ENCODE results near the gene HTRA2.
"Not testable (repeated sequence)": the region's sequence is repeated elsewhere in the genome, so short reads cannot be mapped to it uniquely, and the experiment has no call there.

Gene HTRA2

GRCh38 chr2:74554820-74555531 lies 25.2 kb downstream of the HTRA2 start:
- H3K9me3 Mint-ChIP-seq, result no peaks in the 10 kb centered on the region

DNA sequence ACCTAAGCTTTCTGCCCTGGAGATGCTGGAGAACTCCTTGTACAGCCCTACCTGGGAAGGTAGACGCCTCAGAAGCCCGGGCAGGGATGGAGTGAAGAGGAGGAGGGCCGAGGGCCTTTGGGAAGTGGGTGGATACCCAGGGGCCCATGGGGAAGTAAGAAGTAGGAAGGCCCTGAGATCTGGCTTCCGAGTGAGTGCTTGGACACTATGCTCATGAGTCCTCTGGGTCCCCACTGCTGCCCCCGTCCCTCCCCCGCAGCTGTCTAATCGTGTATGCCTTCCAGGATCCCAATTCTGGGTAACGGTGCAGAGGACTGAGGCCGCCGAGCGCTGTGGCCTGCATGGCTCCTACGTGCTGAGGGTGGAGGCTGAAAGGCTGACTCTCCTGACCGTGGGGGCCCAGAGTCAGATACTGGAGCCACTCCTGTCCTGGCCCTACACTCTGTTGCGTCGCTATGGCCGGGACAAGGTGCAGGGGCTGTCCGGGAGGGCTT lies 25.9 kb downstream of the HTRA2 start:
- H3K4me1 Mint-ChIP-seq, result peaks cover 44% of the 10 kb centered on the region
- ATAC-seq, result no peak
- peaks cover 8% of the 10 kb centered on the region for H3K36me3 Mint-ChIP-seq
- H3K9me3 Mint-ChIP-seq, result no peaks in the 10 kb centered on the region
- H3K27me3 Mint-ChIP-seq, result no peaks in the 10 kb centered on the region
- H3K27ac Mint-ChIP-seq, result peak overlapping the region; percentile 79
- peak overlapping the region; percentile 94 for H3K4me3 Mint-ChIP-seq

More at GRCh38 chr2:74554820-74555531, 25.2 kb downstream of the HTRA2 start:
- peak overlapping the region; percentile 94 for H3K4me3 Mint-ChIP-seq
- H3K27me3 Mint-ChIP-seq, result peaks cover 5% of the 10 kb centered on the region
- H3K36me3 Mint-ChIP-seq, result peaks cover 8% of the 10 kb centered on the region
- H3K27ac Mint-ChIP-seq, result peak overlapping the region; percentile 79
- peaks cover 46% of the 10 kb centered on the region for H3K4me1 Mint-ChIP-seq
- ATAC-seq, result peak; percentile 74

DNA sequence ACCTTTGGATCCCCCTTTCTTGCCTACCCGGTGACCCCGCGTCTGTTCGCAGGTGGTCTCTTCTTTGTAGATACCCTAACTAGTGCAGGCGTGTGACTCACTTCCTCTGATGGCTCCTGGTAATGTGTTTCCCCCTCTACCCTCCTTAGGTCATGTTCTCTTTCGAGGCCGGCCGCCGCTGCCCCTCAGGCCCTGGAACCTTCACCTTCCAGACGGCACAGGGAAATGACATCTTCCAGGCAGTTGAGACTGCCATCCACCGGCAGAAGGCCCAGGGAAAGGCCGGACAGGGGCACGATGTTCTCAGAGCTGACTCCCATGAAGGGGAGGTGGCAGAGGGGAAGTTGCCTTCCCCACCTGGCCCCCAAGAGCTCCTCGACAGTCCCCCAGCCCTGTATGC lies 26.4 kb downstream of the HTRA2 start:
- no peak overlapping the region for H3K27ac Mint-ChIP-seq
- H3K36me3 Mint-ChIP-seq, result peaks cover 8% of the 10 kb centered on the region
- H3K4me1 Mint-ChIP-seq, result peaks cover 43% of the 10 kb centered on the region
- no peak for ATAC-seq
- peak overlapping the region; percentile 94 for H3K4me3 Mint-ChIP-seq
- no peaks in the 10 kb centered on the region for H3K27me3 Mint-ChIP-seq
- H3K9me3 Mint-ChIP-seq, result no peaks in the 10 kb centered on the region

DNA sequence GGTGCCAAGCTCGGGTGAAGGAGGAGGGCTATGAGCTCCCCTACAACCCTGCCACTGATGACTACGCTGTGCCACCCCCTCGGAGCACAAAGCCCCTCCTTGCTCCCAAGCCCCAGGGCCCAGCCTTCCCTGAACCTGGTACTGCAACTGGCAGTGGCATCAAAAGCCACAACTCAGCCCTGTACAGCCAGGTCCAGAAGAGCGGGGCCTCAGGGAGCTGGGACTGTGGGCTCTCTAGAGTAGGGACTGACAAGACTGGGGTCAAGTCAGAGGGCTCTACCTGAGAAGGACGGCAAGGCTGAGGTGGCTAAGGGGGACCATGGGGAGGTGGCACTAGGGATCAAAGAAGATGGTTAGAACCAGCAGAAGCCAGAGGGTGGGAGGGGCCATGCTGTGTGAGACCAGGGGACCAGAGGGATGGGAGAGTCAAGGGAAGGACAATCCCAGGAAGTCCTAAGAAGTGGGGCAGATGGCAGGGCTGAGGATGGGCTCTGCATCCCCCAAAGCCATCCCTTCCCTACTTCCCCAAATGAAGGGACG lies 27.2 kb downstream of the HTRA2 start:
- ATAC-seq, result no peak
- H3K4me1 Mint-ChIP-seq, result peaks cover 36% of the 10 kb centered on the region
- H3K36me3 Mint-ChIP-seq, result peaks cover 8% of the 10 kb centered on the region
- H3K9me3 Mint-ChIP-seq, result no peaks in the 10 kb centered on the region
- no peak overlapping the region for H3K4me3 Mint-ChIP-seq
- no peak overlapping the region for H3K27ac Mint-ChIP-seq
- no peaks in the 10 kb centered on the region for H3K27me3 Mint-ChIP-seq

DNA sequence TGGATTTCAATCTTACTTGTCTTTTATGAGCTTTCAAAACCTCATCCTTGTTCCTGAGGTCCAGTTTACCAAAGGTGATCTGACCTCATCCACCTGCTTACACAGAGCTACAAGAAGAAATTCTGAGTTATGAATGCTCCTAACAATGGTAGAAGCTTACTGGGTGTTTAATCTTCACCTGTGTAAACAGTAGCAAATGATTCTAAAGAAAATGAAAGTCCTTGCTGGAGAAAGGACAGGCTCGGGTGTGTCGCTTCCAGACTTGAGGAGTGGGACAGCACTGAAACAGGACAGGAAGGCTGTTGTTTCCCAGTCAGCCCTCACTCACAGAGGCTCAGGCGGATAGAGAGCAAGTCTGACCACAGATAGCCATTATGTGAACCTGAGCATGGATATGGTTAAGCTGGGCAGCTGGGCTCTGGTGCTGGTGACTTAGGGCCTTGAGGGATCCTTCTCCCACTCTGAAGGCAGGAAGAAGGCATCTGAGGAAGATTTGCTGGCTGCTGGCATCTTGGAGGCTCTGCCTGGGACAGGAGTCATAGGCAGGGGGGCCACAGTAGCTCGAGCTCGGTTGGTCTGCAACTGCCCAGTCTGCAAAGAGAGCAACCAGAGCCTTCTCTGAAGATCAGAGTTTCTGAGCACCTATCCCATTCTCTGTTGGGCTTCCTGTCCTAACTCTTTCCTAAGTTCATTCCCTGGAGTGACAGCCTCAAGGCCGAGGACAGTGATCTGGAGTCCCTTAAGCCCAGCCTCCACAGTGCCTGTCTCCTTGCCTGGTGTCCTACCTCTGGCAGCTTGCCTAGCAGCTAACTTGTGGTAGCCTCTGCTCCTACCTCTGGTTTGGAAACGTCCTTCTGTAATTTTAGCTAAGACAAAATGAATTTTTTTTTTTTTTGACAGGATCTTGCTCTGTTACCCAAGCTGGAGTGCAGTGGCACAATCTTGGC lies 28.8 kb downstream of the HTRA2 start:
- H3K9me3 Mint-ChIP-seq, result no peaks in the 10 kb centered on the region
- H3K4me3 Mint-ChIP-seq, result no peak overlapping the region
- peaks cover 8% of the 10 kb centered on the region for H3K36me3 Mint-ChIP-seq
- no peak for ATAC-seq
- H3K27me3 Mint-ChIP-seq, result no peaks in the 10 kb centered on the region
- H3K4me1 Mint-ChIP-seq, result peaks cover 20% of the 10 kb centered on the region
- no peak overlapping the region for H3K27ac Mint-ChIP-seq

DNA sequence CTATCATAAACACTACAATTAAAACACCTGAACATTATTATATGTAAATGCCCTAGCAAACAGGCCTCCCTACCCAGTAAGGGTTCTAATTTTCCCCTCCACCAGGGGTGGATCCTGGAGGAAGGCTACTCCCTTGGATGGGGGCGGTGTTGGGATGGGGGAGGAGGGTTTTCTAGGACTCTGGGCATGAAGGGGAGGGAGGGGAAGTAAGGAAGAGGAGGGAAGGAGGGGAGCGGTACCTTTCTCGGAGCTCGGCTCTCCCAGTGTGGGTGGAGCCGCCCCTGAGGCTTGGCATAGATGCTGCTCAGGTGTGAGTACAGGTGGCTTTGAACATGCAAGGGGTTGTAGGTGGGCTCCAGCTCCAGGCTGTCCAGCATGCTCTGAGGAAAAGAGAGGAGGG lies 30.2 kb downstream of the HTRA2 start:
- Mint-ChIP-seq H3K4me3 (no peak overlapping the region), H3K27ac (no peak overlapping the region), H3K4me1 (peaks cover 17% of the 10 kb centered on the region), H3K27me3 (no peaks in the 10 kb centered on the region), H3K9me3 (no peaks in the 10 kb centered on the region), H3K36me3 (peaks cover 8% of the 10 kb centered on the region)
- no peak for ATAC-seq

DNA sequence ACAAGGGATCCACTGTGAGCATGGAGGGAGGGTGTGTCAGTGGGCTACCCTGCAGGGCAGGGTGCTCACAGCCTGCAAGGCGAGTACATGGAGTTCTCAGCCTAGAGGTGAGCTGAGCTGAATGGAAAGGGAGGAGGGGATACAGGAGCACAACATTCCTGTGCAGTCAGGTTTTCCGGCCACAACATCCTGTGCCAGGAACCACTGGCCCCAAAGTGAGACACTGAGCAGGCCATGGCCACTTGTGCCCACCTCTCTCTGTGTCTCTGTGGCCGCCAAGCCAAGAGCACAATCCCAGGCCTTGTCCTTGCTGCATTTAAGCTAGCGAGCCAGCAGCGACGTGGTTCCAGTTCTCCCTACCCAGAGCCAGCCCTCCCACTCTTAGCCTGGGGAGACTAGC lies 30.9 kb downstream of the HTRA2 start:
- Mint-ChIP-seq H3K4me1 (peaks cover 12% of the 10 kb centered on the region), H3K27me3 (no peaks in the 10 kb centered on the region), H3K36me3 (peaks cover 8% of the 10 kb centered on the region), H3K27ac (no peak overlapping the region), H3K9me3 (no peaks in the 10 kb centered on the region), H3K4me3 (no peak overlapping the region)
- no peak for ATAC-seq

- H3K27ac Mint-ChIP-seq, H3K36me3 Mint-ChIP-seq, ATAC-seq, H3K4me3 Mint-ChIP-seq, H3K9me3 Mint-ChIP-seq, H3K27me3 Mint-ChIP-seq: not testable (repeated sequence)
- H3K4me1 Mint-ChIP-seq, result peaks cover 12% of the 10 kb centered on the region
These were observed 31.3 kb downstream of the HTRA2 start for GRCh38 chr2:74561022-74561421.

GRCh38 chr2:74562126-74562775 lies 32.5 kb downstream of the HTRA2 start:
- Mint-ChIP-seq H3K4me3 (no peak overlapping the region), H3K9me3 (no peaks in the 10 kb centered on the region), H3K36me3 (peaks cover 2% of the 10 kb centered on the region), H3K27ac (no peak overlapping the region), H3K4me1 (peaks cover 12% of the 10 kb centered on the region), H3K27me3 (no peaks in the 10 kb centered on the region)
- no peak for ATAC-seq

GRCh38 chr2:74564222-74564621 lies 34.5 kb downstream of the HTRA2 start:
- Mint-ChIP-seq H3K27ac (no peak overlapping the region), H3K4me3 (no peak overlapping the region), H3K36me3 (no peaks in the 10 kb centered on the region), H3K27me3 (no peaks in the 10 kb centered on the region), H3K9me3 (no peaks in the 10 kb centered on the region), H3K4me1 (peaks cover 12% of the 10 kb centered on the region)
- no peak for ATAC-seq

GRCh38 chr2:74566076-74566753 lies 36.5 kb downstream of the HTRA2 start:
- Mint-ChIP-seq H3K27ac (no peak overlapping the region), H3K36me3 (no peaks in the 10 kb centered on the region), H3K4me1 (peaks cover 12% of the 10 kb centered on the region), H3K9me3 (no peaks in the 10 kb centered on the region), H3K4me3 (no peak overlapping the region), H3K27me3 (no peaks in the 10 kb centered on the region)
- ATAC-seq, result no peak

DNA sequence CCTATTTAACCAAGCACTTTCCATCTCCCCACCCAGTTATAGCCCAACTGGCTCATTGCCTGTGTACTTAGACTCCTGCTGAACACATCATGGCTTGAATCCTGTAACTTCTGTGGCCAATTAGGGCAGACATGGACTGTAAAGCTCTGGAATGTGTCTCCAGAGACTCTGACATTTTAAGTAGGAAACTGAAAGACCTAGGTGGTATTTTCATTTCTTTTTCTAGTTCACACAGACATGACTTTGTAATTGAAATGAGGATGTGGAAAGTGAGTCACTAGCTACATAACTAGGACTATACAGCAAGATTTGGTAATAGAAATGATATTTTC lies 37.0 kb downstream of the HTRA2 start:
- peaks cover 12% of the 10 kb centered on the region for H3K4me1 Mint-ChIP-seq
- H3K9me3 Mint-ChIP-seq, result no peaks in the 10 kb centered on the region
- H3K27ac Mint-ChIP-seq, result no peak overlapping the region
- no peaks in the 10 kb centered on the region for H3K36me3 Mint-ChIP-seq
- H3K27me3 Mint-ChIP-seq, result no peaks in the 10 kb centered on the region
- H3K4me3 Mint-ChIP-seq, result no peak overlapping the region
- ATAC-seq, result no peak

DNA sequence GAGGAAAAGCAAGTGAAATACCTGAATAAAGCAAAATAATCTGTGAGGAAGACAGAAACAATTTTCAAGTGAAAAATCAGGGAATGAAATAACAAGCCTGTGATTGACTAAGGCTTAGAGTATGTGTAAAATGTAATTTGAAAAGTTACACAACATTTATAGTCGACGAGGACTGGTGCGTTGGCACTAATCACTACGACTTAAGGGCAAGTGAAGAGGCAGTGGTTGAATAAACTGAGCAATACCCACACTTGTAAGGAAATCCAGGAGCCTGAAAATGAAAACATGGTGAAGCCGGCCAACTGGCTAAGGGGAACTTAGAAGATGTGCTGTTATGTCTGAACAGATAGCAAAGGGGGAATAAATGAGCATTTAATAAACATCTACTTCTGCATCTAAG lies 38.1 kb downstream of the HTRA2 start:
- no peaks in the 10 kb centered on the region for H3K9me3 Mint-ChIP-seq
- no peak for ATAC-seq
- no peaks in the 10 kb centered on the region for H3K36me3 Mint-ChIP-seq
- no peak overlapping the region for H3K27ac Mint-ChIP-seq
- H3K4me3 Mint-ChIP-seq, result no peak overlapping the region
- H3K27me3 Mint-ChIP-seq, result no peaks in the 10 kb centered on the region
- H3K4me1 Mint-ChIP-seq, result peaks cover 12% of the 10 kb centered on the region

DNA sequence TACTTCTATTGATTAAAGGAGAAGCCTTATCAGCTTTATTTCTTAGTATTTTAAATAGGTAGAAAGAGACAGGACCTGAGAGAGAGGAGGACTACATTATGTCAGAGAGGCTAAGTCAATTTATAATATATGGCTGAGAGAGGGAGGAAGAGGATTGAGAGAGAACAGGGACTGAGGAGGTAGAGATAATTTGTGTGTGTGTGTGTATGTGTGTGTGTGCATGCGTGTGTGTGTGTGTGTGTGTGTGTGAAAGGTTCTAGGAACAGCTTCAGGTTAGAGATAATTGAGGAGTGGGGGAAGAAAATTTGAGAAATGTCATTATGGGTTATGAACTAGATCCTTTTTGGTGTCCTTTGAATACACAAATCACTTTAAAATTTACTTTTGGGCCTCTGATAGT lies 40.0 kb downstream of the HTRA2 start:
- Mint-ChIP-seq H3K4me3 (no peak overlapping the region), H3K36me3 (no peaks in the 10 kb centered on the region), H3K4me1 (peaks cover 25% of the 10 kb centered on the region), H3K27me3 (no peaks in the 10 kb centered on the region), H3K9me3 (no peaks in the 10 kb centered on the region), H3K27ac (no peak overlapping the region)
- no peak for ATAC-seq

DNA sequence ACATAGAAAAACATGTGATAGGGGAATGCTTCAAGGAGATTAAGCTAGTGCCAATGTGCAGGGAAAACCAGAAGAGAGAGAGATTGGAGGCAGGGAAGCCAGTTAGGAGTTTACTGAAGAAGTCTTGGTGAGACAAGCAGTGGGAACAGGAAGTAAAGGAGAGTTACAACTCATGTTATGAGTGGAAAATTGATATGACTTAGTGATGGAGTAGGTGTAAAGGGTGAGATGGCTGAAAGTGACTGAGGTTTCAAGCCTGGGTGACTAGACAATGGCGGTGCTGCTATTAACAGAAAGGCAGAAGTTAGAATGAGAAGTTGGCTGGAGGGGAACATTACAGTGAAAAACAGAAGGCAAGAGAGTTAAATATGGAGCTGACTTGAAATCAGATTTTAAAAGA lies 41.3 kb downstream of the HTRA2 start:
- Mint-ChIP-seq H3K4me3 (no peak overlapping the region), H3K9me3 (no peaks in the 10 kb centered on the region), H3K27me3 (no peaks in the 10 kb centered on the region), H3K36me3 (no peaks in the 10 kb centered on the region), H3K27ac (no peak overlapping the region), H3K4me1 (peaks cover 24% of the 10 kb centered on the region)
- ATAC-seq, result peak; percentile 96

Measured in stimulated activated memory B cell treated with anti-CD40 and anti-IgM and Interleukin-4, amounts not matched to agents 10 μg/mL and 1 μg/mL and 100 μg/mL, for 72 hours (primary cell).